H1 (cell line): Measurements from ENCODE around the gene IL1RAPL1. TPM values are rescaled to one million over a fixed set of nuclear protein-coding genes. Genes with fewer than 3 reads are reported as not detected.
A peak's percentile ranks its signal among the peaks of the same experiment; 100 is the strongest.

ENCODE experiments used
- CTCF ChIA-PET: fragments of 300-600 bp; sonication (Branson Sonifier 250); formaldehyde crosslinking; loops from one replicate; lab custom pipeline; 2021; ENCODE audit not compliant: partially characterized antibody; lab: Charles Lee
- POLR2A ChIA-PET: fragments of 300-600 bp; sonication (Branson Sonifier 250); formaldehyde crosslinking; loops from one replicate; lab custom pipeline; 2021; ENCODE audit warnings: inconsistent platforms; ENCODE audit not compliant: partially characterized antibody; lab: Charles Lee
- DNase-seq, 2 experiments: peaks; one replicate each; pipeline versions ENCODE4 v3.0.0 to v3.0.0-alpha.2; 2010 to 2022; ENCODE audit warnings: low spot score in 2 of 2, low read depth in 1 of 2, mixed read lengths in 1 of 2
- FAIRE-seq: peaks from 2 replicates; lab custom pipeline; 2011; peaks lifted over from hg19 to GRCh38; lab: Jason Lieb, UNC
- H2AFZ ChIP-seq: 2 replicates; pipeline ENCODE4 v1.8.1; 2012; ENCODE audit warnings: low read length, inconsistent platforms
- H2AK5ac ChIP-seq: 2 replicates; pipeline ENCODE4 v1.6.1; 2013; ENCODE audit warnings: low read depth, low read length
- H2BK120ac ChIP-seq: replicated peaks from 2 replicates; pipeline ENCODE3; 2013; ENCODE audit warnings: low read depth, low read length, inconsistent platforms
- H2BK12ac ChIP-seq: 2 replicates; pipeline ENCODE4 v1.6.1; 2013; ENCODE audit warnings: low read depth, low read length
- H2BK15ac ChIP-seq: 2 replicates; pipeline ENCODE4 v1.6.1; 2013; ENCODE audit warnings: low read length
- H2BK20ac ChIP-seq: 2 replicates; pipeline ENCODE4 v1.6.1; 2013; ENCODE audit warnings: low read length
- H2BK5ac ChIP-seq: 2 replicates; pipeline ENCODE4 v1.6.1; 2013; ENCODE audit warnings: low read depth, low read length
- H3K14ac ChIP-seq: 2 replicates; pipeline ENCODE4 v1.6.1; 2013; ENCODE audit warnings: inconsistent platforms; ENCODE audit not compliant: insufficient read length
- H3K18ac ChIP-seq: 2 replicates; pipeline ENCODE4 v1.6.1; 2013; ENCODE audit warnings: low read length; ENCODE audit errors: extremely low read depth
- H3K23ac ChIP-seq: 2 replicates; pipeline ENCODE4 v1.6.1; 2013; ENCODE audit warnings: inconsistent platforms; ENCODE audit not compliant: insufficient read length
- H3K23me2 ChIP-seq: 2 replicates; pipeline ENCODE4 v1.6.1; 2013; ENCODE audit warnings: low read depth, low read length
- H3K27ac ChIP-seq: 2 replicates; pipeline ENCODE4 v1.6.1; 2011; ENCODE audit warnings: low read depth, low read length, inconsistent platforms
- H3K27me3 ChIP-seq, 4 experiments: replicated peaks in 1 of 4; 1 replicate in 1 of 4; 2 replicates in 3 of 4; pipeline versions ENCODE4 v1.6.1 to v1.8.1; 2011 to 2013; ENCODE audit warnings: low read length in 3 of 4, mild to moderate bottlenecking in 3 of 4, inconsistent platforms in 2 of 4, mixed read lengths in 2 of 4, moderate library complexity in 1 of 4; ENCODE audit not compliant: control insufficient read depth in 3 of 4, insufficient read depth in 3 of 4; ENCODE audit errors: extremely low read depth in 1 of 4
- H3K36me3 ChIP-seq, 4 experiments: 2 replicates each; pipeline versions ENCODE4 v1.6.1 to v1.8.1; 2011 to 2013; ENCODE audit warnings: mild to moderate bottlenecking in 4 of 4, low read length in 3 of 4, moderate library complexity in 2 of 4, control low read depth in 1 of 4, inconsistent platforms in 1 of 4; ENCODE audit not compliant: insufficient read depth in 4 of 4, control insufficient read depth in 2 of 4
- H3K4ac ChIP-seq: replicated peaks from 2 replicates; pipeline ENCODE3; 2013; ENCODE audit warnings: low read length, low read depth, mixed read lengths, inconsistent platforms; ENCODE audit not compliant: insufficient read length
- H3K4me1 ChIP-seq, 4 experiments: replicated peaks in 1 of 4; 1 replicate in 1 of 4; 2 replicates in 3 of 4; pipeline versions ENCODE4 v1.6.1 to v1.8.1; 2011 to 2013; ENCODE audit warnings: low read length in 3 of 4, inconsistent platforms in 2 of 4, mixed read lengths in 1 of 4; ENCODE audit not compliant: insufficient read depth in 4 of 4, control insufficient read depth in 3 of 4
- H3K4me2 ChIP-seq, 2 experiments: 2 replicates each; pipeline versions ENCODE4 v1.6.1 to v1.8.1; 2011 to 2013; ENCODE audit warnings: low read depth in 2 of 2, low read length in 2 of 2, control low read depth in 1 of 2, inconsistent platforms in 1 of 2, mild to moderate bottlenecking in 1 of 2; ENCODE audit not compliant: insufficient read depth in 1 of 2
- H3K4me3 ChIP-seq, 4 experiments: fragments of 200-600, 300-600 bp in 1 of 4; sonication (generic), shearing (Covaris generic), sonication (Bioruptor Twin) in 1 of 4; 2 replicates each; pipeline versions ENCODE4 v1.5.1 to v1.8.1; 2011 to 2016; ENCODE audit warnings: low read length in 4 of 4, low read depth in 3 of 4, control low read depth in 2 of 4, inconsistent platforms in 2 of 4, mild to moderate bottlenecking in 2 of 4, mixed read lengths in 1 of 4, moderate library complexity in 1 of 4; ENCODE audit not compliant: insufficient read depth in 2 of 4; ENCODE audit errors: extremely low read depth in 1 of 4
- H3K56ac ChIP-seq: replicated peaks from 2 replicates; pipeline ENCODE3; 2013; ENCODE audit warnings: low read depth, mild to moderate bottlenecking, mixed read lengths, low read length, inconsistent platforms; ENCODE audit not compliant: insufficient read length
- H3K79me1 ChIP-seq: 2 replicates; pipeline ENCODE4 v1.6.1; 2013; ENCODE audit warnings: low read depth, low read length, control low read depth
- H3K79me2 ChIP-seq, 2 experiments: 2 replicates each; pipeline versions ENCODE4 v1.6.1 to v1.8.1; 2012 to 2013; ENCODE audit warnings: low read length in 2 of 2, mild to moderate bottlenecking in 2 of 2, inconsistent platforms in 1 of 2; ENCODE audit not compliant: insufficient read depth in 2 of 2, control insufficient read depth in 1 of 2
- H3K9ac ChIP-seq, 4 experiments: replicated peaks in 1 of 4; 1 replicate in 1 of 4; 2 replicates in 3 of 4; pipeline versions ENCODE4 v1.6.1 to v1.8.1; 2011 to 2013; ENCODE audit warnings: low read depth in 3 of 4, low read length in 3 of 4, control low read depth in 2 of 4, mild to moderate bottlenecking in 2 of 4, moderate library complexity in 2 of 4, inconsistent platforms in 1 of 4; ENCODE audit errors: extremely low read depth in 1 of 4
- H3K9me3 ChIP-seq, 2 experiments: 2 replicates each; pipeline versions ENCODE4 v1.6.1 to v1.8.1; 2012 to 2013; ENCODE audit warnings: mild to moderate bottlenecking in 2 of 2, moderate library complexity in 2 of 2, control low read depth in 1 of 2, inconsistent platforms in 1 of 2, low read depth in 1 of 2, low read length in 1 of 2, mixed read lengths in 1 of 2; ENCODE audit not compliant: insufficient read depth in 2 of 2
- H4K20me1 ChIP-seq, 2 experiments: replicated peaks in 1 of 2; 2 replicates each; pipeline versions ENCODE3 to v1.8.1; 2011 to 2013; ENCODE audit warnings: inconsistent platforms in 2 of 2, low read length in 2 of 2, mild to moderate bottlenecking in 1 of 2; ENCODE audit not compliant: insufficient read depth in 2 of 2, control insufficient read depth in 1 of 2
- H4K5ac ChIP-seq: 2 replicates; pipeline ENCODE4 v1.6.1; 2013; ENCODE audit warnings: low read length, low read depth, mixed read lengths, inconsistent platforms; ENCODE audit not compliant: insufficient read length
- H4K8ac ChIP-seq: 2 replicates; pipeline ENCODE4 v1.8.0; 2013; ENCODE audit warnings: mild to moderate bottlenecking, moderate library complexity, low read length, inconsistent platforms; ENCODE audit not compliant: insufficient read depth; ENCODE audit errors: extremely low read depth
- H4K91ac ChIP-seq: replicated peaks from 2 replicates; pipeline ENCODE3; 2013; ENCODE audit warnings: low read length, mixed read lengths, inconsistent platforms; ENCODE audit not compliant: insufficient read length
- GABPA ChIP-seq: IDR thresholded peaks from 2 replicates; pipeline ENCODE4 v1.6.1; 2011; ENCODE audit warnings: mild to moderate bottlenecking, low read length, moderate library complexity, borderline replicate concordance; ENCODE audit not compliant: insufficient read depth
- POU5F1 ChIP-seq: IDR thresholded peaks from 2 replicates; pipeline ENCODE4 v1.6.1; 2011; ENCODE audit warnings: low read depth, mild to moderate bottlenecking, low read length, moderate library complexity
- WGBS, 2 experiments: shearing (Covaris generic) in 1 of 2; methylation state at CpG; one replicate each; pipeline versions ENCODE4 v1.1.6 to v1.1.7; 2013 to 2015; ENCODE audit warnings: low lambda C conversion rate in 2 of 2, mixed read lengths in 2 of 2, inconsistent platforms in 1 of 2, low coverage in 1 of 2, missing lambda C conversion rate in 1 of 2; ENCODE audit not compliant: insufficient replicate concordance in 2 of 2, insufficient coverage in 1 of 2, insufficient read length in 1 of 2; ENCODE audit errors: extremely low coverage in 1 of 2, missing lambda C conversion rate in 1 of 2; 5-methylcytosine and 5-hydroxymethylcytosine counted together
- polyA plus RNA-seq, 7 experiments: library from polyadenylated mRNA; depleted of rRNA in 3 of 7; stranded (reverse) in 5 of 7; unstranded in 2 of 7; fragments of >200 nt in 5 of 7; fragments of 200-250 nt in 2 of 7; gene quantifications; 1 replicate in 5 of 7; 2 replicates in 1 of 7; 4 replicates in 1 of 7; pipeline versions ENCODE4 v1.2.1 to v1.2.3, GENCODE V29; 2011 to 2013; ENCODE audit warnings: missing spikeins in 2 of 7, mixed read lengths in 2 of 7
- total RNA-seq: library from RNA; stranded (reverse); fragmentation: NEBNext Ultra II Directional; extraction: Animal tissue kit (Norgen Biotek cat#: 25700); gene quantifications from 2 replicates; pipeline ENCODE4 v1.2.1, GENCODE V29; 2021

The IL1RAPL1 gene
- total and polyA plus RNA-seq, 2 of the 8 experiments (the other 6 are each of a cell fraction or from before 2014, with no cell fraction given) = 0.11 to 0.35 TPM

- H3K27ac ChIP-seq = no peak overlapping the region
- WGBS, 2 experiments = 58% methylated on average over 4 of the region's 4 CpGs; no CpG with 5 or more reads in 1 of the 2 experiments
- H2BK5ac ChIP-seq = no peak overlapping the region
- no peak for TF ChIP-seq GABPA
- 0 out of 2 replicates have a peak, but pooled peaks have one; percentile 22 for TF ChIP-seq POU5F1
- TF ChIP-seq, all 59 proteins: peak for 1
- H4K5ac ChIP-seq = no peak overlapping the region
- no peak overlapping the region for H3K9ac ChIP-seq
- no peak overlapping the region for H4K91ac ChIP-seq
- H4K8ac ChIP-seq = no peak overlapping the region
- DNase-seq (no peak), FAIRE-seq (peak; percentile 92)
- H2AFZ ChIP-seq = no peak overlapping the region
- no peak overlapping the region for H2BK20ac ChIP-seq
- no peak overlapping the region for H3K4ac ChIP-seq
- H3K4me2 ChIP-seq = no peak overlapping the region
- POLR2A ChIA-PET = no interaction called here
- no peak overlapping the region for H3K4me3 ChIP-seq
- no peaks in the 10 kb centered on the region for H4K20me1 ChIP-seq
- peaks cover 0 to 2% (median 0%) of the 10 kb centered on the region in 4 experiments; a peak in 2 of 7 replicates for H3K4me1 ChIP-seq
- no peak overlapping the region for H3K14ac ChIP-seq
- H3K36me3 ChIP-seq = no peaks in the 10 kb centered on the region
- H3K79me1 ChIP-seq = no peaks in the 10 kb centered on the region
- H2BK12ac ChIP-seq = no peak overlapping the region
- H2BK15ac ChIP-seq = no peak overlapping the region
- H3K9me3 ChIP-seq = no peaks in the 10 kb centered on the region
- H2BK120ac ChIP-seq = no peak overlapping the region
- CTCF ChIA-PET = no interaction called here
- H3K27me3 ChIP-seq = no peaks in the 10 kb centered on the region
- H2AK5ac ChIP-seq = no peak overlapping the region
- no peak overlapping the region for H3K18ac ChIP-seq
- H3K56ac ChIP-seq = no peak overlapping the region
- H3K23ac ChIP-seq = no peak overlapping the region
- H3K23me2 ChIP-seq = no peaks in the 10 kb centered on the region
- no peaks in the 10 kb centered on the region for H3K79me2 ChIP-seq
These were observed 480.1 kb downstream of the IL1RAPL1 start for GRCh38 chrX:29067351-29067750.
